GM12892 (cell line): ENCODE measurements around the gene RIN2.

Experiments
- POLR2A ChIP-seq: IDR thresholded peaks from 2 replicates; pipeline ENCODE4 v1.6.1; 2011; ENCODE audit warnings: low read depth, low read length, control low read depth
- POLR2AphosphoS5 ChIP-seq: IDR thresholded peaks from 2 replicates; pipeline ENCODE4 v1.6.1; 2011; ENCODE audit warnings: low read depth, low read length, control low read depth
- TAF1 ChIP-seq: IDR thresholded peaks from 2 replicates; pipeline ENCODE4 v1.6.1; 2011; ENCODE audit warnings: low read depth, mild to moderate bottlenecking, control low read depth, low read length, borderline replicate concordance

GRCh38 chr20:19794941-19795340 lies 36.9 kb downstream of the RIN2 start:
- TF ChIP-seq POLR2A (no peak), POLR2AphosphoS5 (no peak), TAF1 (no peak)
